ENCODE measurements around the gene KIF3A.

The KIF3A gene

GRCh38 chr5:132661231-132662003 is 75.9 kb downstream of the KIF3A start:
- no peak overlapping the region for H3K4me3 ChIP-seq (ENCODE audit: low read length)
- no peak for DNase-seq (ENCODE audit: low read depth)
- no peak for TF ChIP-seq CTCF (conservative IDR thresholded peaks at IDR 0.05; ENCODE audit: low read length)

- DNase-seq (ENCODE audit: low read depth) = no peak
- H3K4me3 ChIP-seq (ENCODE audit: low read length) = no peak overlapping the region
- TF ChIP-seq CTCF (conservative IDR thresholded peaks at IDR 0.05; ENCODE audit: low read length) = no peak
These were observed 77.5 kb downstream of the KIF3A start for GRCh38 chr5:132659598-132660493.

- DNase-seq (ENCODE audit: low read depth) = no peak
- no peak overlapping the region for H3K4me3 ChIP-seq (ENCODE audit: low read length)
- no peak for TF ChIP-seq CTCF (conservative IDR thresholded peaks at IDR 0.05; ENCODE audit: low read length)
These were observed 78.7 kb downstream of the KIF3A start for GRCh38 chr5:132658381-132659302.

GRCh38 chr5:132657676-132658380 is 79.5 kb downstream of the KIF3A start, which contains the start of gene IL13:
IL13 (plus strand) TSS chr5:132658173; CDS start chr5:132658187, 14 bp downstream.
- H3K4me3 ChIP-seq (ENCODE audit: low read length) = no peak within 1 kb of the TSS
- no peak for DNase-seq (ENCODE audit: low read depth)
- no peak for TF ChIP-seq CTCF (conservative IDR thresholded peaks at IDR 0.05; ENCODE audit: low read length)

- no peak for TF ChIP-seq CTCF (conservative IDR thresholded peaks at IDR 0.05; ENCODE audit: low read length)
- H3K4me3 ChIP-seq (ENCODE audit: low read length) = no peak overlapping the region; the same call in 1 of the 2 replicates
- no peak for DNase-seq (ENCODE audit: low read depth)
These were observed 80.5 kb downstream of the KIF3A start for GRCh38 chr5:132656774-132657355.

All from AG10803 (cell line).